HepG2 (cell line): ENCODE data around the gene USP15. TPM values are rescaled to one million over a fixed set of nuclear protein-coding genes. Genes with fewer than 3 reads are reported as not detected.

ENCODE experiments used
- BCL6 ChIP-seq: IDR thresholded peaks from 2 replicates; pipeline ENCODE4 v1.6.1; 2016; ENCODE audit warnings: missing genetic modification reagents, missing compliant biosample characterization
- HNRNPL ChIP-seq: fragments of 200-400 bp; formaldehyde crosslinking; IDR thresholded peaks from 2 replicates; pipeline ENCODE4 v1.6.1; 2017; ENCODE audit warnings: mild to moderate bottlenecking, low read depth, low read length
- JUN ChIP-seq: sonication (generic); formaldehyde crosslinking; IDR thresholded peaks from 2 replicates; pipeline ENCODE4 v1.4.0; 2020; ENCODE audit warnings: mild to moderate bottlenecking, missing genetic modification reagents
- TAF15 ChIP-seq: fragments of 200-400 bp; formaldehyde crosslinking; IDR thresholded peaks from one replicate; pipeline ENCODE4 v1.6.1; 2018; ENCODE audit warnings: mild to moderate bottlenecking, low read depth, low read length; ENCODE audit not compliant: poor library complexity, severe bottlenecking
- YEATS2 ChIP-seq: sonication (generic); formaldehyde crosslinking; IDR thresholded peaks from 2 replicates; pipeline ENCODE4 v1.4.0; 2020; ENCODE audit warnings: missing genetic modification reagents, borderline replicate concordance
- ZBTB3 ChIP-seq: sonication (generic); formaldehyde crosslinking; IDR thresholded peaks from 2 replicates; pipeline ENCODE4 v1.4.0; 2020; ENCODE audit warnings: low read depth, mild to moderate bottlenecking, moderate library complexity, missing genetic modification reagents, borderline replicate concordance
- ZKSCAN8 ChIP-seq: IDR thresholded peaks from 2 replicates; pipeline ENCODE4 v1.6.1; 2016; ENCODE audit warnings: borderline replicate concordance, missing genetic modification reagents, missing compliant biosample characterization
- ZNF232 ChIP-seq: sonication (generic); formaldehyde crosslinking; IDR thresholded peaks from 2 replicates; pipeline ENCODE4 v1.4.0; 2020; ENCODE audit warnings: missing genetic modification reagents, borderline replicate concordance
- ZNF501 ChIP-seq: sonication (generic); formaldehyde crosslinking; IDR thresholded peaks from 2 replicates; pipeline ENCODE4 v1.5.1; 2020; ENCODE audit warnings: mild to moderate bottlenecking, moderate library complexity, missing genetic modification reagents
- ZNF619 ChIP-seq: sonication (generic); formaldehyde crosslinking; IDR thresholded peaks from 2 replicates; pipeline ENCODE4 v1.4.0; 2020; ENCODE audit warnings: mild to moderate bottlenecking, missing genetic modification reagents
- polyA plus RNA-seq, 8 experiments: library from polyadenylated mRNA; depleted of rRNA in 3 of 8; stranded (reverse) in 7 of 8; unstranded in 1 of 8; fragments of >200 nt; fragmentation: Illumina TruSeq in 4 of 8; extraction: Trizol in 4 of 8; gene quantifications; 2 replicates each; pipeline versions ENCODE4 v1.2.1 to v1.2.3, GENCODE V29; 2011 to 2016; ENCODE audit warnings: low read depth in 4 of 8, missing spikeins in 1 of 8, mixed read lengths in 1 of 8; ENCODE audit not compliant: insufficient read depth in 1 of 8
- total RNA-seq, 5 experiments: library from RNA; depleted of rRNA; stranded (reverse); fragments of >200 nt; fragmentation: Illumina TruSeq; extraction: Trizol; gene quantifications; 2 replicates each; pipeline ENCODE4 v1.2.3, GENCODE V29; 2016; ENCODE audit warnings: low read depth in 1 of 5
- TF ChIP-seq, protein P1 (sequence below): sonication (generic); formaldehyde crosslinking; IDR thresholded peaks from 2 replicates; pipeline ENCODE4 v1.5.0; 2020; ENCODE audit warnings: mild to moderate bottlenecking, missing genetic modification reagents
- TF ChIP-seq, protein P2 (sequence below): sonication (generic); formaldehyde crosslinking; IDR thresholded peaks from 2 replicates; pipeline ENCODE4 v1.4.0; 2020; ENCODE audit warnings: missing genetic modification reagents, mild to moderate bottlenecking, borderline replicate concordance
- TF ChIP-seq, protein P3 (sequence below): sonication (generic); formaldehyde crosslinking; IDR thresholded peaks from 2 replicates; pipeline ENCODE4 v1.8.1; 2023; ENCODE audit warnings: mild to moderate bottlenecking, inconsistent platforms, moderate library complexity, missing genetic modification reagents, borderline replicate concordance
- TF ChIP-seq, protein P4 (sequence below): sonication (generic); formaldehyde crosslinking; IDR thresholded peaks from 2 replicates; pipeline ENCODE4 v1.4.0; 2020; ENCODE audit warnings: missing genetic modification reagents, borderline replicate concordance
- TF ChIP-seq, protein P5 (sequence below): sonication (generic); formaldehyde crosslinking; IDR thresholded peaks from 2 replicates; pipeline ENCODE4 v1.4.0; 2020; ENCODE audit warnings: missing genetic modification reagents
- TF ChIP-seq, protein P6 (sequence below): IDR thresholded peaks from 2 replicates; pipeline ENCODE4 v1.6.1; 2016; ENCODE audit warnings: missing compliant biosample characterization, missing genetic modification reagents, borderline replicate concordance

Gene USP15
- total and polyA plus RNA-seq, 2 of the 13 experiments (the other 11 are each of a cell fraction or from before 2014, with no cell fraction given) = 17.3 to 51.7 TPM

DNA sequence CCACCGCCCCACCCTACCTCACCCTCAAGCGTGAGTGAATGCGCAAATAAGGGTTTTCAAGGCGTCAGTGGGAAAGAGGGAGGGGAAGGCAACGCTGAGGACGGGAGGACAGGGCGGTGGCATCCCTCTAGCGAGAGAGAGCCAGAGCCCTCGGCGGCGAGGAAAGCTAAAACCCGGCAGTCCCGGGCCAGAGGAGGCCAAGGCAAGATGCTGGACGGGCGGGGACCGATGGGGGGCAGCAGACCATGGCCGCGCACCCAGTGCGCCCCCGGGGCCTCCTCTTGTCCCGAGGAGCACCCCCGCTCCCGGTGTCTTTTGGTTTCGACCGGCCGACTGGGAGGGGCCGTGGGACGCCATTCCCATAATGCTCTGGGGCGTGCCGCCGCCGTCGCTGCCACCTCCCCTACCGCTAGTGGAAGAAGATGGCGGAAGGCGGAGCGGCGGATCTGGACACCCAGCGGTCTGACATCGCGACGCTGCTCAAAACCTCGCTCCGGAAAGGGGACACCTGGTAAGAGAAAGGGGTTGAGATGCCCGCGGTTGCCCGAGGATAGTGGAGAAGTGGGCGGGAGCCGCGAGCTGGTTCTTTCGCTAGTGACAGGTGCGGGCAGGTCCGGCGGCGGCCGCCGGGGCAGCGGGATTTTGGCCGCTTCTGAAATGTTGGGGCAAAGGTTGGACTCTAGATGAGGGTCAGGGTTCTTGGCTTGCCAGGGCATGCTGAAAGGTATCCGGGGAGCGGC lies at the start of gene USP15 (continued):
- TF ChIP-seq, protein P1, sequence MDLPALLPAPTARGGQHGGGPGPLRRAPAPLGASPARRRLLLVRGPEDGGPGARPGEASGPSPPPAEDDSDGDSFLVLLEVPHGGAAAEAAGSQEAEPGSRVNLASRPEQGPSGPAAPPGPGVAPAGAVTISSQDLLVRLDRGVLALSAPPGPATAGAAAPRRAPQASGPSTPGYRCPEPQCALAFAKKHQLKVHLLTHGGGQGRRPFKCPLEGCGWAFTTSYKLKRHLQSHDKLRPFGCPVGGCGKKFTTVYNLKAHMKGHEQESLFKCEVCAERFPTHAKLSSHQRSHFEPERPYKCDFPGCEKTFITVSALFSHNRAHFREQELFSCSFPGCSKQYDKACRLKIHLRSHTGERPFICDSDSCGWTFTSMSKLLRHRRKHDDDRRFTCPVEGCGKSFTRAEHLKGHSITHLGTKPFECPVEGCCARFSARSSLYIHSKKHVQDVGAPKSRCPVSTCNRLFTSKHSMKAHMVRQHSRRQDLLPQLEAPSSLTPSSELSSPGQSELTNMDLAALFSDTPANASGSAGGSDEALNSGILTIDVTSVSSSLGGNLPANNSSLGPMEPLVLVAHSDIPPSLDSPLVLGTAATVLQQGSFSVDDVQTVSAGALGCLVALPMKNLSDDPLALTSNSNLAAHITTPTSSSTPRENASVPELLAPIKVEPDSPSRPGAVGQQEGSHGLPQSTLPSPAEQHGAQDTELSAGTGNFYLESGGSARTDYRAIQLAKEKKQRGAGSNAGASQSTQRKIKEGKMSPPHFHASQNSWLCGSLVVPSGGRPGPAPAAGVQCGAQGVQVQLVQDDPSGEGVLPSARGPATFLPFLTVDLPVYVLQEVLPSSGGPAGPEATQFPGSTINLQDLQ (CRISPR knock-in tag) = peak; percentile 56
- TF ChIP-seq ZNF501 (CRISPR knock-in tag) (peak; percentile 72), HNRNPL (peak; percentile 59; the same call in 1 of the 2 replicates), TAF15 (peak; percentile 80), JUN (CRISPR knock-in tag) (peak; percentile 80), ZNF232 (no peak; the same call in 1 of the 2 replicates), YEATS2 (peak; percentile 86; the same call in 1 of the 2 replicates), ZNF619 (CRISPR knock-in tag) (no peak), ZKSCAN8 (CRISPR knock-in tag) (peak; percentile 58; the same call in 1 of the 2 replicates), BCL6 (CRISPR knock-in tag) (no peak), ZBTB3 (CRISPR knock-in tag) (peak; percentile 85; the same call in 1 of the 2 replicates)
- TF ChIP-seq, protein P2, sequence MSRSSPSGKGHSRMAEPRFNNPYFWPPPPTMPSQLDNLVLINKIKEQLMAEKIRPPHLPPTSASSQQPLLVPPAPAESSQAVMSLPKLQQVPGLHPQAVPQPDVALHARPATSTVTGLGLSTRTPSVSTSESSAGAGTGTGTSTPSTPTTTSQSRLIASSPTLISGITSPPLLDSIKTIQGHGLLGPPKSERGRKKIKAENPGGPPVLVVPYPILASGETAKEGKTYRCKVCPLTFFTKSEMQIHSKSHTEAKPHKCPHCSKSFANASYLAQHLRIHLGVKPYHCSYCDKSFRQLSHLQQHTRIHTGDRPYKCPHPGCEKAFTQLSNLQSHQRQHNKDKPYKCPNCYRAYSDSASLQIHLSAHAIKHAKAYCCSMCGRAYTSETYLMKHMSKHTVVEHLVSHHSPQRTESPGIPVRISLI = peak; percentile 78; the same call in 1 of the 2 replicates
- TF ChIP-seq, protein P3, sequence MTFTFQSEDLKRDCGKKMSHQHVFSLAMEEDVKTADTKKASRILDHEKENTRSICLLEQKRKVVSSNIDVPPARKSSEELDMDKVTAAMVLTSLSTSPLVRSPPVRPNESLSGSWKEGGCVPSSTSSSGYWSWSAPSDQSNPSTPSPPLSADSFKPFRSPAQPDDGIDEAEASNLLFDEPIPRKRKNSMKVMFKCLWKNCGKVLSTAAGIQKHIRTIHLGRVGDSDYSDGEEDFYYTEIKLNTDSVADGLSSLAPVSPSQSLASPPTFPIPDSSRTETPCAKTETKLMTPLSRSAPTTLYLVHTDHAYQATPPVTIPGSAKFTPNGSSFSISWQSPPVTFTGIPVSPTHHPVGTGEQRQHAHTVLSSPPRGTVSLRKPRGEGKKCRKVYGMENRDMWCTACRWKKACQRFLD (CRISPR knock-in tag) = 0 out of 2 replicates have a peak, but pooled peaks have one; percentile 29
- TF ChIP-seq, protein P4, sequence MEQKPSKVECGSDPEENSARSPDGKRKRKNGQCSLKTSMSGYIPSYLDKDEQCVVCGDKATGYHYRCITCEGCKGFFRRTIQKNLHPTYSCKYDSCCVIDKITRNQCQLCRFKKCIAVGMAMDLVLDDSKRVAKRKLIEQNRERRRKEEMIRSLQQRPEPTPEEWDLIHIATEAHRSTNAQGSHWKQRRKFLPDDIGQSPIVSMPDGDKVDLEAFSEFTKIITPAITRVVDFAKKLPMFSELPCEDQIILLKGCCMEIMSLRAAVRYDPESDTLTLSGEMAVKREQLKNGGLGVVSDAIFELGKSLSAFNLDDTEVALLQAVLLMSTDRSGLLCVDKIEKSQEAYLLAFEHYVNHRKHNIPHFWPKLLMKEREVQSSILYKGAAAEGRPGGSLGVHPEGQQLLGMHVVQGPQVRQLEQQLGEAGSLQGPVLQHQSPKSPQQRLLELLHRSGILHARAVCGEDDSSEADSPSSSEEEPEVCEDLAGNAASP (CRISPR knock-in tag) = peak; percentile 40; the same call in 1 of the 2 replicates
- TF ChIP-seq, protein P5, sequence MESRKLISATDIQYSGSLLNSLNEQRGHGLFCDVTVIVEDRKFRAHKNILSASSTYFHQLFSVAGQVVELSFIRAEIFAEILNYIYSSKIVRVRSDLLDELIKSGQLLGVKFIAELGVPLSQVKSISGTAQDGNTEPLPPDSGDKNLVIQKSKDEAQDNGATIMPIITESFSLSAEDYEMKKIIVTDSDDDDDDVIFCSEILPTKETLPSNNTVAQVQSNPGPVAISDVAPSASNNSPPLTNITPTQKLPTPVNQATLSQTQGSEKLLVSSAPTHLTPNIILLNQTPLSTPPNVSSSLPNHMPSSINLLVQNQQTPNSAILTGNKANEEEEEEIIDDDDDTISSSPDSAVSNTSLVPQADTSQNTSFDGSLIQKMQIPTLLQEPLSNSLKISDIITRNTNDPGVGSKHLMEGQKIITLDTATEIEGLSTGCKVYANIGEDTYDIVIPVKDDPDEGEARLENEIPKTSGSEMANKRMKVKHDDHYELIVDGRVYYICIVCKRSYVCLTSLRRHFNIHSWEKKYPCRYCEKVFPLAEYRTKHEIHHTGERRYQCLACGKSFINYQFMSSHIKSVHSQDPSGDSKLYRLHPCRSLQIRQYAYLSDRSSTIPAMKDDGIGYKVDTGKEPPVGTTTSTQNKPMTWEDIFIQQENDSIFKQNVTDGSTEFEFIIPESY (CRISPR knock-in tag) = peak; percentile 84
- TF ChIP-seq, protein P6, sequence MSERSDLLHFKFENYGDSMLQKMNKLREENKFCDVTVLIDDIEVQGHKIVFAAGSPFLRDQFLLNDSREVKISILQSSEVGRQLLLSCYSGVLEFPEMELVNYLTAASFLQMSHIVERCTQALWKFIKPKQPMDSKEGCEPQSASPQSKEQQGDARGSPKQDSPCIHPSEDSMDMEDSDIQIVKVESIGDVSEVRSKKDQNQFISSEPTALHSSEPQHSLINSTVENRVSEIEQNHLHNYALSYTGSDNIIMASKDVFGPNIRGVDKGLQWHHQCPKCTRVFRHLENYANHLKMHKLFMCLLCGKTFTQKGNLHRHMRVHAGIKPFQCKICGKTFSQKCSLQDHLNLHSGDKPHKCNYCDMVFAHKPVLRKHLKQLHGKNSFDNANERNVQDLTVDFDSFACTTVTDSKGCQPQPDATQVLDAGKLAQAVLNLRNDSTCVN (CRISPR knock-in tag) = peak; percentile 70; the same call in 1 of the 2 replicates
